Cardiac muscle cell (in vitro differentiated cells and primary cell): ENCODE data around the gene SOX10. TPM values are rescaled to one million over a fixed set of nuclear protein-coding genes. Genes with fewer than 3 reads are reported as not detected.

Experiments
- DNase-seq, 2 donors: peaks; one replicate each; pipeline versions ENCODE4 v3.0.0 to v3.0.0-alpha.2; 2010 to 2017; ENCODE audit warnings: low read depth in 1 of 2, low spot score in 1 of 2
- H3K27ac ChIP-seq: fragments of 200-600 bp; sonication (generic); 2 replicates; pipeline ENCODE4 v1.5.1; 2016
- H3K27me3 ChIP-seq: fragments of 200-600 bp; sonication (generic); 2 replicates; pipeline ENCODE4 v1.6.0; 2016; ENCODE audit warnings: control low read depth
- H3K36me3 ChIP-seq: fragments of 200-600 bp; sonication (generic); 2 replicates; pipeline ENCODE4 v1.5.1; 2016; ENCODE audit warnings: control low read depth
- H3K4me1 ChIP-seq: fragments of 200-600 bp; sonication (generic); 2 replicates; pipeline ENCODE4 v1.8.1; 2017; ENCODE audit warnings: low read depth, mild to moderate bottlenecking, mixed run types
- H3K4me3 ChIP-seq: fragments of 200-600 bp; sonication (generic); 2 replicates; pipeline ENCODE4 v1.5.1; 2016; ENCODE audit warnings: mild to moderate bottlenecking
- H3K9me3 ChIP-seq: fragments of 200-600 bp; sonication (generic); 2 replicates; pipeline ENCODE4 v1.5.1; 2017; ENCODE audit warnings: low read depth, mild to moderate bottlenecking, control low read depth
- CTCF ChIP-seq: IDR thresholded peaks from 2 replicates; pipeline ENCODE4 v1.5.1; 2012; ENCODE audit warnings: low read depth, mild to moderate bottlenecking, low read length
- polyA plus RNA-seq: library from polyadenylated mRNA; unstranded; fragments of >200 nt; fragmentation: Nextera tagmentation; extraction: Ambion mirVana; gene quantifications from 2 replicates; pipeline ENCODE4 v1.2.1, GENCODE V29; 2016
- total RNA-seq: library from RNA; depleted of rRNA; stranded (reverse); fragments of >200 nt; gene quantifications from 2 replicates; pipeline ENCODE4 v1.2.3, GENCODE V29; 2016

The SOX10 gene
- total and polyA plus RNA-seq, 2 experiments from 2014 or later: 0.03 TPM; not detected in 1

DNA sequence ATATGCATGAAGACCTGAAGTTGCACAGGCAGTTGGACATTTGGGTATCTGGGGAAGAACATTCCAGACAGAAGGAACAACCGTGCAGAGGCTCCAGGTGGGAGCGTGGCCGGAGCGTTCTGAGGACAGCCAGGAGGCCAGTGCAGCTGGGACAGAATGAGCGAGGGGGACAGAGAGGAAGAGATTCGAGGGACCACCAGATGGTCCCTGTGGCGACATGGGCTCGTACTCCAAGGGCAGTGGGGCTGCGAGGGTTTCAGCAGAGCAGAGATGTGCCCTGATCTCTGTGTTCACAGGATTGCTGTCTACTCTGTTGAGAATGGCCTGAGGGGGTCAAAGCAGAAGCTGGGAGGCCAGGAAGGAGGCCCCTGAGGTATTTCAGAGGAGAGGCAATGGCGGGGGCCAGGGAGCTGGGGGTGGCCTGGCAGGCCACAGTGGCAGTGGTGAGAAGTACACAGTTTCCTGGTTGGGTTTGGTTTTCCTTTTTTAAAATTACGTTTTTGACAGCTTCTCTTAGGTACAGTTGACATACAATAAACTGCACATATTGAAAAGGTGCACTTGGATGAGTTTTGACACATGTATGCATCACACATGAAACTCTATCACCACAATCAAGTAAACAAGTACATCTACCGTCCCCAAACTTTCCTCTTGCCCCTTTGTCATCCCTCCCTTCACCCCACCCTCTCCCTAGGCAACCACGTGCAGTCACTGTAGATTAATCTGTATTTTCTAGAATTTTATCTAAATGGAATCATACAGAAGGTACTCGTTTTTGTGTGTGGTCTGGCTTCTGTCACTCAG lies 24.8 kb upstream of the SOX10 start:
- Histone ChIP-seq H3K27me3 (no peaks in the 10 kb centered on the region), H3K9me3 (no peaks in the 10 kb centered on the region), H3K36me3 (no peaks in the 10 kb centered on the region), H3K27ac (no peak overlapping the region), H3K4me3 (no peak overlapping the region), H3K4me1 (no peaks in the 10 kb centered on the region)
- TF ChIP-seq CTCF: no peak
- DNase-seq: no peak

GRCh38 chr22:38007330-38007902 lies 23.1 kb upstream of the SOX10 start:
- no peaks in the 10 kb centered on the region for H3K27me3 ChIP-seq
- H3K27ac ChIP-seq: no peak overlapping the region
- H3K36me3 ChIP-seq: no peaks in the 10 kb centered on the region
- TF ChIP-seq CTCF: no peak
- H3K4me1 ChIP-seq: no peaks in the 10 kb centered on the region
- H3K4me3 ChIP-seq: no peak overlapping the region
- no peaks in the 10 kb centered on the region for H3K9me3 ChIP-seq
- DNase-seq: no peak

DNA sequence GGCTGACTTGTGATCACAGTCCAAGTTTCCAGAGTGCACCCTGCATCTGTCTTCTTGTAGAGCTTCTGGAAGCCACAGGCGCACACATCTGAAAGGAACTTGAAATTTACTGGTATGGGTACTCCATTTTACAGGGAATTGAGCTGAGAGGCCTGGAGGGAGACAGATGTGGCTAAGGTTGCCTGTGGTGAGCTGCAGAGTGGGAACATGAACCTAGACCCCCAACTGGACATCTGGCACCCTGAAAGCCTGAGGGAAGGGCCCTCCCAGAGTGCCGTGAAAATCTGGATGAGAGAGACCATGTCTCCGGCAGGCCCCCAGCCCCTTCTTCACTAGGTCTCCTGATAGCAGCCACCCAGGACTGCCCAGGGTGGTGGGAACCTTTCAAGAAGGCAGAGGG lies 22.6 kb upstream of the SOX10 start:
- DNase-seq: no peak
- no peaks in the 10 kb centered on the region for H3K27me3 ChIP-seq
- H3K4me1 ChIP-seq: no peaks in the 10 kb centered on the region
- no peaks in the 10 kb centered on the region for H3K9me3 ChIP-seq
- TF ChIP-seq CTCF: no peak
- H3K4me3 ChIP-seq: no peak overlapping the region
- H3K36me3 ChIP-seq: no peaks in the 10 kb centered on the region
- H3K27ac ChIP-seq: no peak overlapping the region

DNA sequence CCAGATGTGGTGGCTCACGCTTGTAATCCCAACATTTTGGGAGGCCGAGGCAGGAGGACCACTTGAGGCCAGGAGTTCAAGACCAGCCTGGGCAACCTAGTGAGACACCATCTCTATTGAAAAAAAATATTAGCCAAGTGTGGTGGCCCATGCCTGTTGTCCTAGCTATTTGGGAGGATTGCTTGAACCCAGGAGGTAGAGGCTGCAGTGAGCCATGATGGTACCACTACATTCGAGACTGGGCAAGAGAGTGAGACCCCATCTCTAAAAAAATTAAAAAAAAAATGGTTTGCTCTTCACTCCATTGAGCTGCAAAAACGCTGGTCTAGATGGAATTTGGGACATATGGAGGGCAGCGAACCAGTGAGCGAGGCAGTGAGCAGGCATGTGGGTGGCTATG lies 21.6 kb upstream of the SOX10 start:
- Histone ChIP-seq H3K4me1 (no peaks in the 10 kb centered on the region), H3K9me3 (no peaks in the 10 kb centered on the region), H3K27me3 (no peaks in the 10 kb centered on the region), H3K36me3 (no peaks in the 10 kb centered on the region), H3K4me3 (no peak overlapping the region), H3K27ac (no peak overlapping the region)
- DNase-seq: no peak
- no peak for TF ChIP-seq CTCF

DNA sequence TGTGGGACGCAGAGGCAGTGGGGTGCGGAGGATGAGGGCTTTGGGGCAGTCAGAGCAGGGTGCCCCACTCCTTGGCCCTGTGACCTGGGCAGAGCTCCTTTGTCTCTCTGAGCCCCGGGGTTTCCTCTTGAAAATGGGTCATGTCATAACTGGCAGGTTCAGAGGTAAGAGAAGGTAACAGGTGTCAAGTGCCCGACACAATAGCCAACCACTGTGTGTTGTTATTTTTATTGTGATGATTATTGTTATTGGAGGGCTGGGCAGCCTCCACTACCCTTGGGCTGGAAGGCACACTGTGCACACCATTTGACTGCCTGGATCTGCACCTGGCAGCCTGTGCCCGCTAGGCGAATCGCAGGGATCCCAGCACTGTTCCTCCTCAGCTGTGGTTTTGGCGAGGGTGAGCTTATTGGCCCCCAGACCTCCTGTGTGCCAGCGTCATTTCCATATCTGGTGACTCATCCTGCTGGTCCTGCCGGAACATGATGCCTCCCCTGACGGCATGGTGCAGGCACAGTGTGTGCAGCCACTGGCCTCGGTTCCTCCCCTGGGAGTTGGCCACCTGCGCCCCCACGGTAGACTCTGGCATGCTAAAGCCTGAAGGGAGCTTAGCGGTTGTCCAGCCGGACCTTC lies 15.4 kb upstream of the SOX10 start:
- peak in 1 of 2 donors; percentile 69 for DNase-seq
- no peak overlapping the region for H3K27ac ChIP-seq
- TF ChIP-seq CTCF: no peak

More for the DNA sequence above, 15.4 kb upstream of the SOX10 start:
- H3K36me3 ChIP-seq: no peaks in the 10 kb centered on the region
- no peaks in the 10 kb centered on the region for H3K9me3 ChIP-seq
- no peaks in the 10 kb centered on the region for H3K27me3 ChIP-seq
- peaks cover 14% of the 10 kb centered on the region for H3K4me1 ChIP-seq
- no peak overlapping the region for H3K4me3 ChIP-seq
